ENCODE data around the gene WLS.

The WLS gene

GRCh38 chr1:68196676-68197075, 35.6 kb downstream of the WLS start (continued):
- TF ChIP-seq ZFP3 (CRISPR knock-in tag; IDR thresholded peaks at IDR 0.05) (no peak), CSDC2 (CRISPR knock-in tag; IDR thresholded peaks at IDR 0.05) (no peak), ZNF8 (CRISPR knock-in tag; IDR thresholded peaks at IDR 0.05) (no peak), ZNF70 (CRISPR knock-in tag; IDR thresholded peaks at IDR 0.05) (no peak)

GRCh38 chr1:68191717-68192116, 40.6 kb downstream of the WLS start:
- no peak for ATAC-seq
- TF ChIP-seq ZFP30 (CRISPR knock-in tag; IDR thresholded peaks at IDR 0.05) (no peak), ISL1 (CRISPR knock-in tag; IDR thresholded peaks at IDR 0.05) (no peak), CSRNP3 (CRISPR knock-in tag; IDR thresholded peaks at IDR 0.05) (no peak), ZC3H10 (CRISPR knock-in tag; IDR thresholded peaks at IDR 0.05) (no peak), TCF4 (CRISPR knock-in tag; IDR thresholded peaks at IDR 0.05; ENCODE audit: borderline replicate concordance) (no peak), ARNTL (CRISPR knock-in tag; IDR thresholded peaks at IDR 0.05; ENCODE audit: borderline replicate concordance, low read depth) (no peak), RARB (CRISPR knock-in tag; IDR thresholded peaks at IDR 0.05) (no peak), ZNF70 (CRISPR knock-in tag; IDR thresholded peaks at IDR 0.05) (no peak), TOX (CRISPR knock-in tag; IDR thresholded peaks at IDR 0.05; ENCODE audit: borderline replicate concordance) (no peak), GLIS3 (CRISPR knock-in tag; IDR thresholded peaks at IDR 0.05) (no peak), ZNF565 (CRISPR knock-in tag; conservative IDR thresholded peaks at IDR 0.05; ENCODE audit: low read depth) (no peak), CSDC2 (CRISPR knock-in tag; IDR thresholded peaks at IDR 0.05) (no peak), ZNF8 (CRISPR knock-in tag; IDR thresholded peaks at IDR 0.05) (no peak)
- TF ChIP-seq, protein P1, sequence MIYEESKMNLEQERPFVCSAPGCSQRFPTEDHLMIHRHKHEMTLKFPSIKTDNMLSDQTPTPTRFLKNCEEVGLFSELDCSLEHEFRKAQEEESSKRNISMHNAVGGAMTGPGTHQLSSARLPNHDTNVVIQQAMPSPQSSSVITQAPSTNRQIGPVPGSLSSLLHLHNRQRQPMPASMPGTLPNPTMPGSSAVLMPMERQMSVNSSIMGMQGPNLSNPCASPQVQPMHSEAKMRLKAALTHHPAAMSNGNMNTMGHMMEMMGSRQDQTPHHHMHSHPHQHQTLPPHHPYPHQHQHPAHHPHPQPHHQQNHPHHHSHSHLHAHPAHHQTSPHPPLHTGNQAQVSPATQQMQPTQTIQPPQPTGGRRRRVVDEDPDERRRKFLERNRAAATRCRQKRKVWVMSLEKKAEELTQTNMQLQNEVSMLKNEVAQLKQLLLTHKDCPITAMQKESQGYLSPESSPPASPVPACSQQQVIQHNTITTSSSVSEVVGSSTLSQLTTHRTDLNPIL (CRISPR knock-in tag; IDR thresholded peaks at IDR 0.05; ENCODE audit: low read depth): no peak

DNA sequence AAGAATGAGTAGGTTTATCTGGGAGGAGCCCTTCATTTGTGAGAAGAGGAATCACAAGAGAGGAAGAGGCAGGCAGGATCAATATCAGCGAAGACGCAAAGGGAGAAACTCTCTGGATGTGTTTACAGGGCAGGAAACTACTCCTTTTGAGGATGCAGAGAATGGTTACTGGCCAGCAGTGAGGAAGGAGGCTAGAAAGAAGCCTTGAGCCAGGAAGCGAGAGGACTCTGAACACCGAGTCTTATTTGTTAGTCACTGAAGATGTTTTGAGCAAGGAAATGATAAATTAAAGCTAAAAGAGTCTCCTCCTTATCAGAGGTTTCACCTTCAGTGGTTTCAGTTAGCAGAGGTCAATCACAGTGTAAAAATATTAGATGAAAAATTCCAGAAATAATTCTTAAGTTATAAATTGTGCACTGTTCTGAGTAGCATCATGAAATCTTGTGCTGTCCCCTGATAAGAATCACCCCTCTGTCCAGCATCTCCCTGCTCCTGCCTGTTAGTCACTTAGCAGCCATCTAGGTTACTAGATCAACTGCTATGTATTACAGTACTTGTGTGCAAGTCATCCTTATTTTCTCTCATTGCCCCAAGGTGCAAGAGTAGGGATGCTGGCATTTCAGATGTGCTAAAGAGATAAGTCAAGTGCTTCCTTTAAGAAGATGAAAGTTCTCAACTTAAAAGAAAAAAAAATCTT, 43.5 kb downstream of the WLS start:
- peak; percentile 84 for ATAC-seq
- TF ChIP-seq ZNF8 (CRISPR knock-in tag; IDR thresholded peaks at IDR 0.05): no peak
- TF ChIP-seq ISL1 (CRISPR knock-in tag; IDR thresholded peaks at IDR 0.05): peak; percentile 42; the same call in 1 of the 2 replicates

DNA sequence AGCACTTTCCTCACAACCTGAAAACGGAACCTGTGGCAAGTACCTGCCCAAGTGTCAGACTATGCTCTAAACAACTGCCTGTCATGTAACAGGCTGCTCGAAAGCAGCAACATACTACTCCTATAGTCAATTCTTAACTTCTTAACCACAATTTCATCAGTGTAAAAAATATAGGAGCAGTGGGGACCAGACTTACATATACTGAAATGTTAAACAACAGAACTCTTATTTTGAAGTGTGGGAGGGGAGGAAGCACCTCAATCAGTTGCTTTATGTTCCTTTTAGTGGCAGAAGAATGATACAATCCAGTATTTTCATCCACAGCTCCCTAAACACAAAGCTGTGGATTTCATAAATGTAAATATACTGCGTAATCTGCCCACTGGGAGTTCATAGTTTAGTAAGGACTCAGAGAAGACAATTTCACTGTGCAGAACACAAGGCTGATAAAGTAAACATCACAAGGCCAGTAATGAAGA, 44.2 kb downstream of the WLS start:
- TF ChIP-seq GLIS3 (CRISPR knock-in tag; IDR thresholded peaks at IDR 0.05) (no peak), ZNF565 (CRISPR knock-in tag; conservative IDR thresholded peaks at IDR 0.05; ENCODE audit: low read depth) (no peak), TOX (CRISPR knock-in tag; IDR thresholded peaks at IDR 0.05; ENCODE audit: borderline replicate concordance) (no peak), PATZ1 (CRISPR knock-in tag; IDR thresholded peaks at IDR 0.05; ENCODE audit: borderline replicate concordance) (no peak), BACH2 (CRISPR knock-in tag; IDR thresholded peaks at IDR 0.05; ENCODE audit: borderline replicate concordance) (no peak), PPARA (CRISPR knock-in tag; IDR thresholded peaks at IDR 0.05; ENCODE audit: borderline replicate concordance) (no peak), RARB (CRISPR knock-in tag; IDR thresholded peaks at IDR 0.05) (no peak), TCF4 (CRISPR knock-in tag; IDR thresholded peaks at IDR 0.05; ENCODE audit: borderline replicate concordance) (no peak), ZFP3 (CRISPR knock-in tag; IDR thresholded peaks at IDR 0.05) (no peak), OSR1 (CRISPR knock-in tag; IDR thresholded peaks at IDR 0.05) (no peak), CSRNP3 (CRISPR knock-in tag; IDR thresholded peaks at IDR 0.05) (no peak), ZNF8 (CRISPR knock-in tag; IDR thresholded peaks at IDR 0.05) (no peak), ZC3H10 (CRISPR knock-in tag; IDR thresholded peaks at IDR 0.05) (no peak)
- TF ChIP-seq, protein P1 (CRISPR knock-in tag; IDR thresholded peaks at IDR 0.05; ENCODE audit: low read depth): no peak
- no peak for ATAC-seq
